MM.1S (cell line): ENCODE data around the gene MRPS15.

Experiments used
- CTCF ChIP-seq: fragments of 300-600 bp; sonication (generic); IDR thresholded peaks from 2 replicates; pipeline ENCODE4 v1.5.1; 2016; ENCODE audit warnings: antibody characterized with exemption, low read length, mixed read lengths
- EZH2phosphoT487 ChIP-seq: fragments of 300-600 bp; sonication (generic); IDR thresholded peaks from 2 replicates; pipeline ENCODE4 v1.6.1; 2018; ENCODE audit warnings: antibody characterized with exemption, low read length

- TF ChIP-seq CTCF (no peak), EZH2phosphoT487 (no peak)
Measured at GRCh38 chr1:36417931-36418330, 46.3 kb downstream of the MRPS15 start.
